ENCODE data around the gene SLC7A8.
"Not testable (repeated sequence)": the region's sequence is repeated elsewhere in the genome, so short reads cannot be mapped to it uniquely, and the experiment has no call there.

Gene SLC7A8

GRCh38 chr14:23110579-23111365 lies 72.7 kb downstream of the SLC7A8 start:
- Histone ChIP-seq H3K4me1 (ENCODE audit: control insufficient read depth in 1 of 2, insufficient read depth in 2 of 2, low read length in 2 of 2) (no peaks in the 10 kb centered on the region), H3K9me3 (ENCODE audit: control insufficient read depth in 1 of 2, low read length in 2 of 2) (no peaks in the 10 kb centered on the region), H3K27ac (ENCODE audit: low read length) (no peak overlapping the region), H3K36me3 (ENCODE audit: control insufficient read depth in 1 of 2, insufficient read depth in 2 of 2, low read length in 2 of 2) (no peaks in the 10 kb centered on the region), H3K4me3 (ENCODE audit: low read depth in 1 of 2, low read length in 2 of 2) (no peak overlapping the region), H3K27me3 (ENCODE audit: low read depth, low read length) (no peaks in the 10 kb centered on the region)

GRCh38 chr14:23109769-23110168 lies 73.7 kb downstream of the SLC7A8 start:
- H3K9me3 ChIP-seq (ENCODE audit: control insufficient read depth in 1 of 2, low read length in 2 of 2): no peaks in the 10 kb centered on the region
- no peaks in the 10 kb centered on the region for H3K27me3 ChIP-seq (ENCODE audit: low read depth, low read length)
- no peak overlapping the region for H3K4me3 ChIP-seq (ENCODE audit: low read depth in 1 of 2, low read length in 2 of 2)
- H3K36me3 ChIP-seq (ENCODE audit: control insufficient read depth in 1 of 2, insufficient read depth in 2 of 2, low read length in 2 of 2): no peaks in the 10 kb centered on the region
- peaks cover 0 to 1% of the 10 kb centered on the region in 2 donors for H3K4me1 ChIP-seq (ENCODE audit: control insufficient read depth in 1 of 2, insufficient read depth in 2 of 2, low read length in 2 of 2)
- H3K27ac ChIP-seq (ENCODE audit: low read length): no peak overlapping the region

- not testable (repeated sequence) for H3K27ac ChIP-seq (ENCODE audit: low read length); H3K9me3 ChIP-seq (ENCODE audit: control insufficient read depth in 1 of 2, low read length in 2 of 2); H3K36me3 ChIP-seq (ENCODE audit: control insufficient read depth in 1 of 2, insufficient read depth in 2 of 2, low read length in 2 of 2); H3K27me3 ChIP-seq (ENCODE audit: low read depth, low read length); H3K4me3 ChIP-seq (ENCODE audit: low read depth in 1 of 2, low read length in 2 of 2); H3K4me1 ChIP-seq (ENCODE audit: control insufficient read depth in 1 of 2, insufficient read depth in 2 of 2, low read length in 2 of 2)
These were observed 75.3 kb downstream of the SLC7A8 start for GRCh38 chr14:23108169-23108568.

- not testable (repeated sequence) for H3K27me3 ChIP-seq (ENCODE audit: low read depth, low read length)
These were observed 75.8 kb downstream of the SLC7A8 start for GRCh38 chr14:23107620-23108019.

GRCh38 chr14:23106747-23107045 lies 76.8 kb downstream of the SLC7A8 start:
- H3K27me3 ChIP-seq (ENCODE audit: low read depth, low read length): no peaks in the 10 kb centered on the region
- peaks cover 0 to 6% of the 10 kb centered on the region in 2 donors for H3K4me1 ChIP-seq (ENCODE audit: control insufficient read depth in 1 of 2, insufficient read depth in 2 of 2, low read length in 2 of 2)
- H3K4me3 ChIP-seq (ENCODE audit: low read depth in 1 of 2, low read length in 2 of 2): no peak overlapping the region
- no peaks in the 10 kb centered on the region for H3K36me3 ChIP-seq (ENCODE audit: control insufficient read depth in 1 of 2, insufficient read depth in 2 of 2, low read length in 2 of 2)
- H3K27ac ChIP-seq (ENCODE audit: low read length): no peak overlapping the region
- H3K9me3 ChIP-seq (ENCODE audit: control insufficient read depth in 1 of 2, low read length in 2 of 2): no peaks in the 10 kb centered on the region

More at GRCh38 chr14:23107620-23108019, 75.8 kb downstream of the SLC7A8 start:
- H3K4me3 ChIP-seq (ENCODE audit: low read depth in 1 of 2, low read length in 2 of 2); H3K4me1 ChIP-seq (ENCODE audit: control insufficient read depth in 1 of 2, insufficient read depth in 2 of 2, low read length in 2 of 2); H3K36me3 ChIP-seq (ENCODE audit: control insufficient read depth in 1 of 2, insufficient read depth in 2 of 2, low read length in 2 of 2); H3K9me3 ChIP-seq (ENCODE audit: control insufficient read depth in 1 of 2, low read length in 2 of 2); H3K27ac ChIP-seq (ENCODE audit: low read length): not testable (repeated sequence)

- Histone ChIP-seq H3K27me3 (ENCODE audit: low read depth, low read length) (no peaks in the 10 kb centered on the region), H3K4me1 (ENCODE audit: control insufficient read depth in 1 of 2, insufficient read depth in 2 of 2, low read length in 2 of 2) (peaks cover 0 to 6% of the 10 kb centered on the region in 2 donors), H3K36me3 (ENCODE audit: control insufficient read depth in 1 of 2, insufficient read depth in 2 of 2, low read length in 2 of 2) (no peaks in the 10 kb centered on the region), H3K9me3 (ENCODE audit: control insufficient read depth in 1 of 2, low read length in 2 of 2) (no peaks in the 10 kb centered on the region), H3K4me3 (ENCODE audit: low read depth in 1 of 2, low read length in 2 of 2) (no peak overlapping the region), H3K27ac (ENCODE audit: low read length) (no peak overlapping the region)
These were observed 78.1 kb downstream of the SLC7A8 start for GRCh38 chr14:23105348-23105824.

GRCh38 chr14:23104591-23105347 lies 78.7 kb downstream of the SLC7A8 start, which contains the start of gene CIROP:
Gene CIROP (minus strand): TSS chr14:23104989. CDS start chr14:23104920, 69 bp downstream.
- H3K27me3 ChIP-seq (ENCODE audit: low read depth, low read length): no peaks in the 10 kb centered on the region
- H3K27ac ChIP-seq (ENCODE audit: low read length): no peak within 1 kb of the TSS
- H3K9me3 ChIP-seq (ENCODE audit: control insufficient read depth in 1 of 2, low read length in 2 of 2): no peaks in the 10 kb centered on the region
- H3K36me3 ChIP-seq (ENCODE audit: control insufficient read depth in 1 of 2, insufficient read depth in 2 of 2, low read length in 2 of 2): no peaks in the 10 kb centered on the region
- H3K4me3 ChIP-seq (ENCODE audit: low read depth in 1 of 2, low read length in 2 of 2): no peak within 1 kb of the TSS
- H3K4me1 ChIP-seq (ENCODE audit: control insufficient read depth in 1 of 2, insufficient read depth in 2 of 2, low read length in 2 of 2): peaks cover 0 to 6% of the 10 kb centered on the region in 2 donors

- Histone ChIP-seq H3K9me3 (ENCODE audit: control insufficient read depth in 1 of 2, low read length in 2 of 2) (no peaks in the 10 kb centered on the region), H3K4me3 (ENCODE audit: low read depth in 1 of 2, low read length in 2 of 2) (no peak overlapping the region), H3K36me3 (ENCODE audit: control insufficient read depth in 1 of 2, insufficient read depth in 2 of 2, low read length in 2 of 2) (peaks cover 0 to 3% of the 10 kb centered on the region in 2 donors), H3K4me1 (ENCODE audit: control insufficient read depth in 1 of 2, insufficient read depth in 2 of 2, low read length in 2 of 2) (peaks cover 0 to 6% of the 10 kb centered on the region in 2 donors), H3K27ac (ENCODE audit: low read length) (no peak overlapping the region), H3K27me3 (ENCODE audit: low read depth, low read length) (no peaks in the 10 kb centered on the region)
These were observed 79.3 kb downstream of the SLC7A8 start for GRCh38 chr14:23104070-23104590.

GRCh38 chr14:23103581-23103980 lies 79.9 kb downstream of the SLC7A8 start:
- Histone ChIP-seq H3K27me3 (ENCODE audit: low read depth, low read length) (no peaks in the 10 kb centered on the region), H3K27ac (ENCODE audit: low read length) (no peak overlapping the region), H3K9me3 (ENCODE audit: control insufficient read depth in 1 of 2, low read length in 2 of 2) (no peaks in the 10 kb centered on the region), H3K4me3 (ENCODE audit: low read depth in 1 of 2, low read length in 2 of 2) (no peak overlapping the region), H3K4me1 (ENCODE audit: control insufficient read depth in 1 of 2, insufficient read depth in 2 of 2, low read length in 2 of 2) (peaks cover 0 to 6% of the 10 kb centered on the region in 2 donors), H3K36me3 (ENCODE audit: control insufficient read depth in 1 of 2, insufficient read depth in 2 of 2, low read length in 2 of 2) (peaks cover 5 to 8% of the 10 kb centered on the region in 2 donors)

- peaks cover 13 to 16% of the 10 kb centered on the region in 2 donors for H3K36me3 ChIP-seq (ENCODE audit: control insufficient read depth in 1 of 2, insufficient read depth in 2 of 2, low read length in 2 of 2)
- H3K4me3 ChIP-seq (ENCODE audit: low read depth in 1 of 2, low read length in 2 of 2): no peak overlapping the region
- no peak overlapping the region for H3K27ac ChIP-seq (ENCODE audit: low read length)
- H3K9me3 ChIP-seq (ENCODE audit: control insufficient read depth in 1 of 2, low read length in 2 of 2): no peaks in the 10 kb centered on the region
- H3K4me1 ChIP-seq (ENCODE audit: control insufficient read depth in 1 of 2, insufficient read depth in 2 of 2, low read length in 2 of 2): peaks cover under 1 to 10% of the 10 kb centered on the region in 2 donors
- H3K27me3 ChIP-seq (ENCODE audit: low read depth, low read length): no peaks in the 10 kb centered on the region
These were observed 80.7 kb downstream of the SLC7A8 start for GRCh38 chr14:23102801-23103200.

- H3K27ac ChIP-seq (ENCODE audit: low read length): no peak overlapping the region
- H3K4me3 ChIP-seq (ENCODE audit: low read depth in 1 of 2, low read length in 2 of 2): no peak overlapping the region
- H3K36me3 ChIP-seq (ENCODE audit: control insufficient read depth in 1 of 2, insufficient read depth in 2 of 2, low read length in 2 of 2): peaks cover 17 to 18% of the 10 kb centered on the region in 2 donors
- H3K4me1 ChIP-seq (ENCODE audit: control insufficient read depth in 1 of 2, insufficient read depth in 2 of 2, low read length in 2 of 2): peaks cover 7 to 17% of the 10 kb centered on the region in 2 donors
- no peaks in the 10 kb centered on the region for H3K27me3 ChIP-seq (ENCODE audit: low read depth, low read length)
- H3K9me3 ChIP-seq (ENCODE audit: control insufficient read depth in 1 of 2, low read length in 2 of 2): no peaks in the 10 kb centered on the region
These were observed 81.4 kb downstream of the SLC7A8 start for GRCh38 chr14:23101986-23102625.
